H7 (cell line): ENCODE data around the gene PDZD4. TPM values are rescaled to one million over a fixed set of nuclear protein-coding genes. Genes with fewer than 3 reads are reported as not detected.
"Not testable (repeated sequence)": the region's sequence is repeated elsewhere in the genome, so short reads cannot be mapped to it uniquely, and the experiment has no call there.

Experiments used
- DNase-seq: peaks from one replicate; pipeline ENCODE4 v3.0.0; 2012
- H3K27me3 ChIP-seq: 2 replicates; pipeline ENCODE4 v1.6.0; 2011; ENCODE audit warnings: mild to moderate bottlenecking, low read length; ENCODE audit not compliant: control insufficient read depth, insufficient read depth
- H3K36me3 ChIP-seq: replicated peaks from 2 replicates; pipeline ENCODE4 v1.5.1; 2011; ENCODE audit warnings: low read length; ENCODE audit not compliant: control insufficient read depth, insufficient read depth
- H3K4me3 ChIP-seq: 2 replicates; pipeline ENCODE4 v1.5.1; 2011; ENCODE audit warnings: low read depth, mild to moderate bottlenecking, control low read depth, low read length, moderate library complexity; ENCODE audit not compliant: insufficient read depth
- total RNA-seq: library from RNA; depleted of rRNA; stranded (reverse); fragments of >200 nt; shearing (Covaris generic); gene quantifications from 2 replicates; pipeline ENCODE4 v1.2.3, GENCODE V29; 2014

The PDZD4 gene
- total RNA-seq, 1 experiment from 2014 or later: 76.3 TPM

GRCh38 chrX:153818064-153818463 is 12.3 kb downstream of the PDZD4 start:
- not testable (repeated sequence) for H3K36me3 ChIP-seq, H3K4me3 ChIP-seq, H3K27me3 ChIP-seq
- DNase-seq: peak; percentile 30

- DNase-seq: peak; percentile 49
Measured at GRCh38 chrX:153816831-153817690, 13.3 kb downstream of the PDZD4 start.

GRCh38 chrX:153814591-153815315 is 15.6 kb downstream of the PDZD4 start:
- Histone ChIP-seq H3K36me3 (no peaks in the 10 kb centered on the region; the same call in none of the 2 replicates), H3K27me3 (no peaks in the 10 kb centered on the region), H3K4me3 (no peak overlapping the region)
- DNase-seq: peak; percentile 53

More at GRCh38 chrX:153816831-153817690, 13.3 kb downstream of the PDZD4 start:
- Histone ChIP-seq H3K27me3 (no peaks in the 10 kb centered on the region), H3K4me3 (no peak overlapping the region), H3K36me3 (no peaks in the 10 kb centered on the region; the same call in 1 of the 2 replicates)

GRCh38 chrX:153813161-153813560 is 17.2 kb downstream of the PDZD4 start:
- H3K4me3 ChIP-seq: no peak overlapping the region
- H3K36me3 ChIP-seq: no peaks in the 10 kb centered on the region; the same call in none of the 2 replicates
- no peaks in the 10 kb centered on the region for H3K27me3 ChIP-seq
- DNase-seq: no peak

GRCh38 chrX:153812220-153812619 is 18.1 kb downstream of the PDZD4 start:
- no peaks in the 10 kb centered on the region for H3K27me3 ChIP-seq
- H3K36me3 ChIP-seq: no peaks in the 10 kb centered on the region; the same call in none of the 2 replicates
- DNase-seq: peak; percentile 81
- no peak overlapping the region for H3K4me3 ChIP-seq

- H3K27me3 ChIP-seq: no peaks in the 10 kb centered on the region
- DNase-seq: no peak
- no peaks in the 10 kb centered on the region; the same call in none of the 2 replicates for H3K36me3 ChIP-seq
- H3K4me3 ChIP-seq: no peak overlapping the region
Measured at GRCh38 chrX:153807976-153808375, 22.4 kb downstream of the PDZD4 start.

- no peak for DNase-seq
- no peaks in the 10 kb centered on the region; the same call in 1 of the 2 replicates for H3K36me3 ChIP-seq
- H3K4me3 ChIP-seq: no peak overlapping the region
- H3K27me3 ChIP-seq: no peaks in the 10 kb centered on the region
Measured at GRCh38 chrX:153806999-153807575, 23.3 kb downstream of the PDZD4 start.

- H3K36me3 ChIP-seq: no peaks in the 10 kb centered on the region; the same call in 1 of the 2 replicates
- H3K4me3 ChIP-seq: no peak overlapping the region
- DNase-seq: no peak
- H3K27me3 ChIP-seq: no peaks in the 10 kb centered on the region
Measured at GRCh38 chrX:153805436-153805835, 24.9 kb downstream of the PDZD4 start.

- Histone ChIP-seq H3K36me3 (no peaks in the 10 kb centered on the region; the same call in 1 of the 2 replicates), H3K27me3 (no peaks in the 10 kb centered on the region), H3K4me3 (no peak overlapping the region)
- DNase-seq: no peak
Measured at GRCh38 chrX:153804621-153805020, 25.7 kb downstream of the PDZD4 start.

- Histone ChIP-seq H3K36me3 (no peaks in the 10 kb centered on the region; the same call in 1 of the 2 replicates), H3K27me3 (no peaks in the 10 kb centered on the region), H3K4me3 (no peak overlapping the region)
- no peak for DNase-seq
Measured at GRCh38 chrX:153804100-153804595, 26.2 kb downstream of the PDZD4 start.

GRCh38 chrX:153803211-153804099 is 26.9 kb downstream of the PDZD4 start:
- H3K36me3 ChIP-seq: no peaks in the 10 kb centered on the region; the same call in 1 of the 2 replicates
- DNase-seq: no peak
- H3K27me3 ChIP-seq: no peaks in the 10 kb centered on the region
- H3K4me3 ChIP-seq: no peak overlapping the region

- H3K36me3 ChIP-seq: peaks cover 2% of the 10 kb centered on the region
- DNase-seq: no peak
- H3K27me3 ChIP-seq: no peaks in the 10 kb centered on the region
- no peak overlapping the region for H3K4me3 ChIP-seq
Measured at GRCh38 chrX:153802513-153803045, 27.8 kb downstream of the PDZD4 start.

- DNase-seq: no peak
- Histone ChIP-seq H3K4me3 (no peak overlapping the region), H3K27me3 (no peaks in the 10 kb centered on the region), H3K36me3 (peaks cover 4% of the 10 kb centered on the region)
Measured at GRCh38 chrX:153801669-153802068, 28.7 kb downstream of the PDZD4 start.
